ENCODE data around the gene PTDSS2. TPM values are rescaled to one million over a fixed set of nuclear protein-coding genes. Genes with fewer than 3 reads are reported as not detected.
"Not testable (repeated sequence)": the region's sequence is repeated elsewhere in the genome, so short reads cannot be mapped to it uniquely, and the experiment has no call there.

The PTDSS2 gene
- total and polyA plus RNA-seq, 4 donors, result 10.1 to 47.6 (median 26.7) TPM

GRCh38 chr11:507727-508515, 57.8 kb downstream of the PTDSS2 start:
- no peaks in the 10 kb centered on the region for H3K4me1 ChIP-seq (ENCODE audit: control insufficient read depth in 1 of 2, insufficient read depth in 2 of 2, low read length in 2 of 2)
- no peaks in the 10 kb centered on the region for H3K27me3 ChIP-seq (ENCODE audit: control insufficient read depth in 1 of 2, insufficient read depth in 2 of 2, low read length in 1 of 2)
- H3K9me3 ChIP-seq (ENCODE audit: control insufficient read depth, low read length), result no peaks in the 10 kb centered on the region
- H3K36me3 ChIP-seq (ENCODE audit: control insufficient read depth in 1 of 2, insufficient read depth in 2 of 2, low read length in 1 of 2), result no peaks in the 10 kb centered on the region
- H3K27ac ChIP-seq (ENCODE audit: low read depth in 1 of 2, low read length in 2 of 2), result peak overlapping the region in 1 of 2 donors; percentile 47
- H3K4me3 ChIP-seq (ENCODE audit: low read length in 2 of 2), result peak overlapping the region; percentile 45 to 74
- intact Hi-C loops (cut with DNase I), result loop anchor here (5.0 to 10.0 kb wide), 2 partner anchors 53 to 301 kb away; partner anchors contain the start of genes BET1L (in 1 of the 2), PTDSS2 (in 1 of the 2) and RIC8A (in 1 of the 2)
- 33 to 38% methylated on average over 37 to 45 of the region's 45 CpGs for whole genome bisulfite sequencing, 2 donors
- ATAC-seq (ENCODE audit: low FRiP score) (no peak), DNase-seq (no peak)

DNA sequence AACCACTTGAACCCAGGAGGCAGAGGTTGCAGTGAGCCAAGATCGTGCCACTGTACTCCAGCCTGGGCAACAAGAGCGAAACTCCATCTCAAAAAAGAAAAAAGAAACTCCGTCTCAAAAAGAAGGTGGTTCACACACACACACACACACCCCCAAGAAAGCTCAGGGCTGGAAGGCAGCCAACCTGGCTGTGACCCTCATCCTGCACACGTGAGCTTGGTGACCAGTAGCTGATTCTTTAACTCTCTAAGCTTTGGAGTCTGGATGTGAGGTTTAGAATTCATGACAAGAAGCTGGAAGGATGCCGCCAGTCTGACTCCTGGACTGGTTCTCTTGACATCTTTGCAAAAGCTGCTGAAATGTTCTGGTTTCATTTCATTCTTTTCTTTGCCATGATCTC, 58.9 kb downstream of the PTDSS2 start:
- DNase-seq (no peak), ATAC-seq (ENCODE audit: low FRiP score) (no peak)
- no peaks in the 10 kb centered on the region for H3K4me1 ChIP-seq (ENCODE audit: control insufficient read depth in 1 of 2, insufficient read depth in 2 of 2, low read length in 2 of 2)
- no peaks in the 10 kb centered on the region for H3K9me3 ChIP-seq (ENCODE audit: control insufficient read depth, low read length)
- H3K27me3 ChIP-seq (ENCODE audit: control insufficient read depth in 1 of 2, insufficient read depth in 2 of 2, low read length in 1 of 2), result no peaks in the 10 kb centered on the region
- H3K4me3 ChIP-seq (ENCODE audit: low read length in 2 of 2), result no peak overlapping the region
- H3K36me3 ChIP-seq (ENCODE audit: control insufficient read depth in 1 of 2, insufficient read depth in 2 of 2, low read length in 1 of 2), result no peaks in the 10 kb centered on the region
- H3K27ac ChIP-seq (ENCODE audit: low read depth in 1 of 2, low read length in 2 of 2), result no peak overlapping the region
- 74 to 79% methylated on average over 5 of the region's 5 CpGs for WGBS, 2 donors
- intact Hi-C loops (cut with DNase I), result loop anchor here (5.0 to 10.0 kb wide), 2 partner anchors 54 to 302 kb away; partner anchors contain the start of genes BET1L (in 1 of the 2), PTDSS2 (in 1 of the 2) and RIC8A (in 1 of the 2)

GRCh38 chr11:512761-513595, 62.9 kb downstream of the PTDSS2 start:
- intact Hi-C loops (cut with DNase I), result no loop called here
- H3K9me3 ChIP-seq (ENCODE audit: control insufficient read depth, low read length), result no peaks in the 10 kb centered on the region
- H3K27me3 ChIP-seq (ENCODE audit: control insufficient read depth in 1 of 2, insufficient read depth in 2 of 2, low read length in 1 of 2), result no peaks in the 10 kb centered on the region
- H3K36me3 ChIP-seq (ENCODE audit: control insufficient read depth in 1 of 2, insufficient read depth in 2 of 2, low read length in 1 of 2), result no peaks in the 10 kb centered on the region
- no peak overlapping the region for H3K4me3 ChIP-seq (ENCODE audit: low read length in 2 of 2)
- H3K4me1 ChIP-seq (ENCODE audit: control insufficient read depth in 1 of 2, insufficient read depth in 2 of 2, low read length in 2 of 2), result no peaks in the 10 kb centered on the region
- ATAC-seq (ENCODE audit: low FRiP score), result no peak
- H3K27ac ChIP-seq (ENCODE audit: low read depth in 1 of 2, low read length in 2 of 2), result no peak overlapping the region
- 94 to 95% methylated on average over 29 of the region's 29 CpGs for WGBS, 2 donors
- no peak for DNase-seq

DNA sequence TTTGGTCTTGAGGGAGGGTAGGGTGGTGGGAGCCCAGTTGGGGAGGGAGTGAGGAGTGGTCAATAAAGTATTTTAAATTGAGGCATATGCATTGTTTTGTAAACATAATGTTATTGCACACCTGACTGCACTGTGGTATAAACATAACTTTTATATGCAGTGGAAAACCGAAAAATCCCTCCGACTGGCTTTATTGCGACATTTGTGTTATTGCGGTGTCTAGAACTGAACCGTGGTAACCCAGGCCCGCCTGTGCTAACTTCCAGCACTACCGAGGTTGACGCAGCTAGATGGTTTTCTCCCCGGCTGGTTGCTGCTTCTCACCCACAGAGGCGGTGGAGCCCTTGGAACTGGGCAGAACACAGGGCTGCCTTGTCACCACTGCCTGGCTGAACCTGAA, 64.5 kb downstream of the PTDSS2 start:
- Histone ChIP-seq H3K27me3 (ENCODE audit: control insufficient read depth in 1 of 2, insufficient read depth in 2 of 2, low read length in 1 of 2) (no peaks in the 10 kb centered on the region), H3K9me3 (ENCODE audit: control insufficient read depth, low read length) (no peaks in the 10 kb centered on the region), H3K4me1 (ENCODE audit: control insufficient read depth in 1 of 2, insufficient read depth in 2 of 2, low read length in 2 of 2) (no peaks in the 10 kb centered on the region), H3K36me3 (ENCODE audit: control insufficient read depth in 1 of 2, insufficient read depth in 2 of 2, low read length in 1 of 2) (no peaks in the 10 kb centered on the region), H3K4me3 (ENCODE audit: low read length in 2 of 2) (no peak overlapping the region), H3K27ac (ENCODE audit: low read depth in 1 of 2, low read length in 2 of 2) (no peak overlapping the region)
- 96% methylated on average over 10 of the region's 10 CpGs for WGBS, 2 donors
- intact Hi-C loops (cut with DNase I), result no loop called here
- ATAC-seq (ENCODE audit: low FRiP score) (no peak), DNase-seq (no peak)

DNA sequence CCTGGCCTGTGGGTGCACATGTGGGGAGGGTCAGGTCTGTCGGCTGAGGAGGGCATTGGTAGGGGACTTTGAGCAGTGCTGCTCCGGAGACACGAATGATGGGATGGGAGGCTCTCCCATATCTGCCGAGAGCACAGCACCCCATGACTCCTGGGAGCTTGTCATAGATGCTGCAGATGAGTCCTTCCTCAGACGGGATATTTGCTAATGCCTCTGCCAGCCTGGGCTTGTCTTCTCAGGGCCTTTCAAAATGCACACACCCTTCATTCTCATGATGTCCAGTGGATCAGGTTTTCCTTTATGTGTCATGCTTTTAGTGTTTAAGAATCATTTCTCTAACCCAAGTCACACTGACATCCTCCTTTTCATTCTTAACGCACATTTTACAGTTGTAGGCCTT, 65.1 kb downstream of the PTDSS2 start:
- Histone ChIP-seq H3K4me3 (ENCODE audit: low read length in 2 of 2) (no peak overlapping the region), H3K36me3 (ENCODE audit: control insufficient read depth in 1 of 2, insufficient read depth in 2 of 2, low read length in 1 of 2) (no peaks in the 10 kb centered on the region), H3K9me3 (ENCODE audit: control insufficient read depth, low read length) (no peaks in the 10 kb centered on the region), H3K27me3 (ENCODE audit: control insufficient read depth in 1 of 2, insufficient read depth in 2 of 2, low read length in 1 of 2) (no peaks in the 10 kb centered on the region), H3K4me1 (ENCODE audit: control insufficient read depth in 1 of 2, insufficient read depth in 2 of 2, low read length in 2 of 2) (no peaks in the 10 kb centered on the region), H3K27ac (ENCODE audit: low read depth in 1 of 2, low read length in 2 of 2) (no peak overlapping the region)
- no peak for DNase-seq
- no peak for ATAC-seq (ENCODE audit: low FRiP score)
- intact Hi-C loops (cut with DNase I), result no loop called here
- 94% methylated on average over 6 of the region's 6 CpGs for WGBS, 2 donors

DNA sequence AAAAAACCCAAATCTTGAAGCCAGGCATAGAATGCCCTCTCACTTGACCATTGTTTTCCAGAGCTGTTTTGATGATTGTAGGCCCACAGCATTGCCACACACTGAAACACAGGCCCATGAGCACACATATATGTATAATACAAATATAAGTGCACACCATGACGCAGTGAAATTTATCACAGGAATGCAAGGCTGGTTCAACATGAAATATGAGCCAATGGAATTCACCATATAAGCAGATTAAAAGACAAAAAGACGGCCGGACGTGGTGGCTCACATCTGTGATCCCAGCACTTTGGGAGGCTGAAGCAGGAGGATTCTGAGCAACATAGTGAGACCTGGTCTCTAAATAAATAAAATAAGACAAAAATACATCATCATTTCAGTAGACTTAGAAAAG, 66.3 kb downstream of the PTDSS2 start:
- WGBS, 2 donors, result 87 to 92% methylated on average over 4 of the region's 4 CpGs

GRCh38 chr11:516918-517685, 67.0 kb downstream of the PTDSS2 start:
- H3K4me3 ChIP-seq (ENCODE audit: low read length in 2 of 2); H3K36me3 ChIP-seq (ENCODE audit: control insufficient read depth in 1 of 2, insufficient read depth in 2 of 2, low read length in 1 of 2); H3K27ac ChIP-seq (ENCODE audit: low read depth in 1 of 2, low read length in 2 of 2); DNase-seq; intact Hi-C loops (cut with DNase I); H3K9me3 ChIP-seq (ENCODE audit: control insufficient read depth, low read length); ATAC-seq (ENCODE audit: low FRiP score); H3K27me3 ChIP-seq (ENCODE audit: control insufficient read depth in 1 of 2, insufficient read depth in 2 of 2, low read length in 1 of 2); H3K4me1 ChIP-seq (ENCODE audit: control insufficient read depth in 1 of 2, insufficient read depth in 2 of 2, low read length in 2 of 2): not testable (repeated sequence)
- 97% methylated on average over 42 to 43 of the region's 43 CpGs for WGBS, 2 donors

More for the DNA sequence above, 66.3 kb downstream of the PTDSS2 start:
- Histone ChIP-seq H3K36me3 (ENCODE audit: control insufficient read depth in 1 of 2, insufficient read depth in 2 of 2, low read length in 1 of 2) (no peaks in the 10 kb centered on the region), H3K4me3 (ENCODE audit: low read length in 2 of 2) (no peak overlapping the region), H3K4me1 (ENCODE audit: control insufficient read depth in 1 of 2, insufficient read depth in 2 of 2, low read length in 2 of 2) (no peaks in the 10 kb centered on the region), H3K27me3 (ENCODE audit: control insufficient read depth in 1 of 2, insufficient read depth in 2 of 2, low read length in 1 of 2) (no peaks in the 10 kb centered on the region), H3K27ac (ENCODE audit: low read depth in 1 of 2, low read length in 2 of 2) (no peak overlapping the region), H3K9me3 (ENCODE audit: control insufficient read depth, low read length) (no peaks in the 10 kb centered on the region)
- ATAC-seq (ENCODE audit: low FRiP score) (no peak), DNase-seq (no peak)
- intact Hi-C loops (cut with DNase I), result no loop called here

DNA sequence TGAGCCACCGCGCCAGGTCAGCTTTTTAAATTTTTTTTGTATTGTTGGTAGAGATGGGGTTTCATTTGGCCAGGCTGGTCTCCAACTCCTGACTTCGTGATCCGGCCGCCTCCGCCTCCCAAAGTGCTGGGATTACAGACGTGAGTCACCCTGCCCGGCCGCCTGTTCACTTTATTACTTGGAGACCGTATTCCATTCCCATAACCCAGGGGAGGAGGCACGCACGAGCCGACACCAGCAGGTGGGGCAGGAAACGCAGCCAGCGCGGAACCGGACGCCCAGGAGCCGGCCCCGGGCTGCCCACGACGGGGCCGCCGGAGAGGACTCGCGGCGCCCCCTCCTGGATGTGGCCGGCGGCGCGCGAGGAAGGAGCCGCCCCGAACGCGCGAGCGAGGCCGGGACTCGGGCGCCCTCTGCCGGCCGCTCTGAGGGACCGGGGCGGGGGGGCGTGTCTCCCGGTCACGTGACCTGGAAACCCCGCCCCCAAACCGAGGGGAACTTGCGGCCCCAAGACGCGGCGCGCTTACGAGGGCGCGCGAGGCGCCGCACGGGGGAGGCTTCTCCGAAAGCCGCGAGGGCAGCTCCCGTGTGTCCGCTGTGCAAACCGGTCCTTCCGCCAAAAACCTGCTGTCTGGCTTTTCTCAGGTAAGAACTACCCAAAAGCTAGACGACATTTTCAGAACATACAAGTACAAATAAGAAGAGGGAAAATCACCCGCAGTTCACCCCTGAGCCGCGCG, 68.6 kb downstream of the PTDSS2 start:
- H3K4me3 ChIP-seq (ENCODE audit: low read length in 2 of 2), result no peak overlapping the region
- H3K27me3 ChIP-seq (ENCODE audit: control insufficient read depth in 1 of 2, insufficient read depth in 2 of 2, low read length in 1 of 2), result no peaks in the 10 kb centered on the region
- no peaks in the 10 kb centered on the region for H3K9me3 ChIP-seq (ENCODE audit: control insufficient read depth, low read length)
- 5 to 6% methylated on average over 41 to 74 of the region's 74 CpGs for WGBS, 2 donors
- DNase-seq (peak; percentile 94 to 97), ATAC-seq (ENCODE audit: low FRiP score) (peak; percentile 99)
- no peaks in the 10 kb centered on the region for H3K36me3 ChIP-seq (ENCODE audit: control insufficient read depth in 1 of 2, insufficient read depth in 2 of 2, low read length in 1 of 2)
- no peaks in the 10 kb centered on the region for H3K4me1 ChIP-seq (ENCODE audit: control insufficient read depth in 1 of 2, insufficient read depth in 2 of 2, low read length in 2 of 2)
- peak overlapping the region in 1 of 2 donors; percentile 68 for H3K27ac ChIP-seq (ENCODE audit: low read depth in 1 of 2, low read length in 2 of 2)
- intact Hi-C loops (cut with DNase I), result no loop called here

Data from aorta (tissue), 5 donors.